Adrenal gland (tissue), 12 donors: Measurements from ENCODE around the gene ANP32A. TPM values are rescaled to one million over a fixed set of nuclear protein-coding genes. Genes with fewer than 3 reads are reported as not detected.

Source experiments
- DNase-seq, 7 donors: peaks; one replicate each; pipeline ENCODE4 v3.0.0-alpha.2; 2019 to 2020
- H3K27ac ChIP-seq, 5 donors: fragments of 200-600 bp; sonication (generic) in 4 of 5; 1 replicate in 3 of 5; 2 replicates in 2 of 5; pipeline versions ENCODE4 v1.5.1 to v1.8.0; 2016 to 2020; ENCODE audit warnings: mild to moderate bottlenecking in 1 of 5
- H3K27me3 ChIP-seq: fragments of 200-600 bp; 2 replicates; pipeline ENCODE4 v1.8.0; 2021
- H3K36me3 ChIP-seq, 2 donors: fragments of 200-600 bp; replicated peaks in 1 of 2; 1 replicate in 1 of 2; 2 replicates in 1 of 2; pipeline versions ENCODE4 v1.5.1 to v1.8.0; 2018 to 2022
- H3K4me1 ChIP-seq, 2 donors: fragments of 200-600 bp; replicated peaks in 1 of 2; 1 replicate in 1 of 2; 2 replicates in 1 of 2; pipeline versions ENCODE4 v1.5.1 to v1.8.0; 2018 to 2021
- H3K4me3 ChIP-seq, 4 donors: fragments of 200-600 bp; sonication (generic) in 3 of 4; one replicate each; pipeline ENCODE4 v1.5.1; 2016 to 2018
- H3K9me3 ChIP-seq, 3 donors: fragments of 200-600 bp; sonication (generic) in 1 of 3; replicated peaks in 1 of 3; 1 replicate in 2 of 3; 2 replicates in 1 of 3; pipeline versions ENCODE4 v1.5.1 to v1.8.0; 2016 to 2021
- CTCF ChIP-seq, 6 experiments: fragments of 450-650 bp in 4 of 6; fragments of 200-600 bp in 2 of 6; sonication (generic) in 1 of 6; IDR thresholded peaks; 1 replicate in 5 of 6; 2 replicates in 1 of 6; pipeline versions ENCODE4 v1.5.1 to v1.8.0; 2016 to 2021; ENCODE audit warnings: antibody characterized with exemption in 6 of 6, mild to moderate bottlenecking in 2 of 6, moderate library complexity in 1 of 6
- POLR2A ChIP-seq, 2 donors: fragments of 450-650 bp; IDR thresholded peaks; one replicate each; pipeline ENCODE4 v1.6.1; 2017; ENCODE audit warnings: antibody characterized with exemption in 2 of 2, mild to moderate bottlenecking in 2 of 2, moderate library complexity in 1 of 2
- WGBS, 4 donors: extraction: QIAGEN DNeasy Blood & Tissue Kit in 2 of 4; methylation state at CpG; one replicate each; pipeline versions ENCODE4 v1.1.5 to v1.1.7; 2013 to 2017; 5-methylcytosine and 5-hydroxymethylcytosine counted together
- intact Hi-C, 2 donors: fragments of 100-400 bp; cut with DNase I; formaldehyde crosslinking; loops; one replicate each; pipeline versions ENCODE4 v1.14.1 to v1.15.0; 2022 to 2023
- polyA plus RNA-seq, 3 donors: library from polyadenylated mRNA; stranded (reverse); fragments of 200-250 nt in 2 of 3; fragments of 350-450 nt in 1 of 3; fragmentation: Illumina TruSeq in 1 of 3; extraction: RNeasy Lipid Tissue Mini Kit (QIAGEN cat#74804) in 1 of 3; gene quantifications; one replicate each; pipeline ENCODE4 v1.2.3, GENCODE V29; 2013 to 2014
- total RNA-seq, 9 donors: library from RNA; depleted of rRNA in 4 of 9; stranded (reverse); fragments of >200 nt in 4 of 9; fragments of 120-200 nt in 1 of 9; fragmentation: NEBNext Ultra II Directional in 1 of 9; extraction: Animal tissue kit (Norgen Biotek cat#: 25700) in 1 of 9; gene quantifications; one replicate each; pipeline versions ENCODE4 v1.1.0 to v1.2.4, GENCODE V29; 2013 to 2023
- donor health status: healthy with polysubstance abuse.
- donor health status: Bipolar disorder and iron deficiency.
- donor health status: DM: yes; HTN: yes; CAD: no.
- donor health status: DM: no; HTN: no; CAD: no.
- donor health status: DM: no; HTN: no; CAD: no.
- donor health status: DM: yes; HTN: yes; CAD: no.

ANP32A gene
- total and polyA plus RNA-seq, 12 donors: 44.5 to 170 (median 79.5) TPM

- no peak for DNase-seq
- peaks cover 0 to 24% of the 10 kb centered on the region in 2 donors for H3K36me3 ChIP-seq
- no peaks in the 10 kb centered on the region for H3K9me3 ChIP-seq
- WGBS, 4 donors: 79 to 100% (median 92%) methylated on average over 1 of the region's 1 CpG
- TF ChIP-seq CTCF (IDR thresholded peaks at IDR 0.05) (no peak), POLR2A (IDR thresholded peaks at IDR 0.05) (no peak)
- intact Hi-C loops: no loop called here
- H3K4me3 ChIP-seq: no peak overlapping the region
- no peaks in the 10 kb centered on the region for H3K27me3 ChIP-seq
- no peak overlapping the region for H3K27ac ChIP-seq
- peaks cover 7 to 44% of the 10 kb centered on the region in 2 donors for H3K4me1 ChIP-seq
These were observed 31.6 kb downstream of the ANP32A start for GRCh38 chr15:68789091-68789490.

DNA sequence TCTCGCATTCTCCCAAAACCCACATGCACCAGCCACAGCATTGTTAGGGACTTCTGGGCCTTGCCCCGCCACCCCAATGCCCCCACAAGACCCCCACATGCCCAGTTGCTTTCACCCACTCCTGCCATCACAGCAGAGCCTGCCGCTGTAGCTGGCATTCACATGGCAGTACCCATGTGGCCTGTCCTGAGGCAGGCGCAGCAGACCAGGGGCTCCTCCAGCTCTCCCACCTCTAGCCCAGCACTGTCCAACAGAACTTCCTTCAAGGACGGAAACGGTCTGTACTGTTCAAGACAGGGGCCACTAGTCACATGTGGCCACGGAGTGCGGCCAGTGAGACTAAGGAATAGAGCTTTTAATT, 32.5 kb downstream of the ANP32A start:
- no peak for DNase-seq
- Histone ChIP-seq H3K4me3 (no peak overlapping the region), H3K9me3 (no peaks in the 10 kb centered on the region), H3K4me1 (peaks cover 1 to 37% of the 10 kb centered on the region in 2 donors), H3K27me3 (no peaks in the 10 kb centered on the region), H3K36me3 (peaks cover 0 to 24% of the 10 kb centered on the region in 2 donors), H3K27ac (no peak overlapping the region)
- no peak for TF ChIP-seq POLR2A (IDR thresholded peaks at IDR 0.05)
- TF ChIP-seq CTCF (IDR thresholded peaks at IDR 0.05): no peak
- intact Hi-C loops: no loop called here
- 84 to 93% (median 91%) methylated on average over 5 to 8 of the region's 8 CpGs for WGBS, 4 donors

- peaks cover 0 to 24% of the 10 kb centered on the region in 2 donors for H3K36me3 ChIP-seq
- no peak for TF ChIP-seq POLR2A (IDR thresholded peaks at IDR 0.05)
- no peak for TF ChIP-seq CTCF (IDR thresholded peaks at IDR 0.05)
- no peaks in the 10 kb centered on the region for H3K9me3 ChIP-seq
- H3K4me1 ChIP-seq: peaks cover 0 to 34% of the 10 kb centered on the region in 2 donors
- intact Hi-C loops: no loop called here
- WGBS, 4 donors: 74 to 88% (median 84%) methylated on average over 17 of the region's 17 CpGs
- no peaks in the 10 kb centered on the region for H3K27me3 ChIP-seq
- H3K4me3 ChIP-seq: no peak overlapping the region
- DNase-seq: no peak
- no peak overlapping the region for H3K27ac ChIP-seq
These were observed 33.0 kb downstream of the ANP32A start for GRCh38 chr15:68787609-68788263.

GRCh38 chr15:68786753-68787152, 33.9 kb downstream of the ANP32A start:
- DNase-seq: peak in 1 of 7 donors; percentile 40
- intact Hi-C loops: no loop called here
- H3K9me3 ChIP-seq: no peaks in the 10 kb centered on the region
- H3K4me1 ChIP-seq: peaks cover 0 to 35% of the 10 kb centered on the region in 2 donors
- H3K27me3 ChIP-seq: no peaks in the 10 kb centered on the region
- WGBS, 4 donors: 81 to 90% (median 86%) methylated on average over 3 to 5 of the region's 5 CpGs
- peaks cover 0 to 32% of the 10 kb centered on the region in 2 donors for H3K36me3 ChIP-seq
- no peak overlapping the region for H3K4me3 ChIP-seq
- H3K27ac ChIP-seq: no peak overlapping the region
- TF ChIP-seq POLR2A (IDR thresholded peaks at IDR 0.05): no peak

DNA sequence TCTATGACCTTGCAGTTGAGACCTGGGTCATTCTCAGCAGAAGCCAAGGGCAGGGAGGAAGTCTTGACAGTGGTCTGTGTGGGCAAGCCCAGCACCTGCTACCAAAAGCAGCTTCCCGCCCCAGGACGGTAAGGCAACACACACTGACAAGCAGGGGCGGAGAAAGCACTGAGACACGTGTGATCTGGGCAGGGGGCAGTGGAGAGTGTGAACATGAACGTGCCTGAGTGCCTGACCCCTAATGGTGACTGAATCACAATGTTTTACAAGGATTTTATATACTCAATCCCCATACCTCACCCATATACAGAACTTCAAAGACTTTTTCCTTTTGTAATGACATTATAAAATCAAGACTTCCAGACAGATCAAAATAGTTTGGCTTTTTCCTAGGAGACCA, 35.2 kb downstream of the ANP32A start:
- Histone ChIP-seq H3K27ac (no peak overlapping the region), H3K4me3 (no peak overlapping the region), H3K27me3 (no peaks in the 10 kb centered on the region), H3K36me3 (peaks cover 0 to 37% of the 10 kb centered on the region in 2 donors), H3K4me1 (peaks cover 0 to 27% of the 10 kb centered on the region in 2 donors), H3K9me3 (no peaks in the 10 kb centered on the region)
- 61 to 74% (median 63%) methylated on average over 5 of the region's 5 CpGs for WGBS, 4 donors
- TF ChIP-seq CTCF (IDR thresholded peaks at IDR 0.05): no peak
- no peak for TF ChIP-seq POLR2A (IDR thresholded peaks at IDR 0.05)
- intact Hi-C loops: no loop called here
- DNase-seq: peak in 1 of 7 donors; percentile 35
